ENCODE measurements around the gene SLC66A1.

SLC66A1 gene

DNA sequence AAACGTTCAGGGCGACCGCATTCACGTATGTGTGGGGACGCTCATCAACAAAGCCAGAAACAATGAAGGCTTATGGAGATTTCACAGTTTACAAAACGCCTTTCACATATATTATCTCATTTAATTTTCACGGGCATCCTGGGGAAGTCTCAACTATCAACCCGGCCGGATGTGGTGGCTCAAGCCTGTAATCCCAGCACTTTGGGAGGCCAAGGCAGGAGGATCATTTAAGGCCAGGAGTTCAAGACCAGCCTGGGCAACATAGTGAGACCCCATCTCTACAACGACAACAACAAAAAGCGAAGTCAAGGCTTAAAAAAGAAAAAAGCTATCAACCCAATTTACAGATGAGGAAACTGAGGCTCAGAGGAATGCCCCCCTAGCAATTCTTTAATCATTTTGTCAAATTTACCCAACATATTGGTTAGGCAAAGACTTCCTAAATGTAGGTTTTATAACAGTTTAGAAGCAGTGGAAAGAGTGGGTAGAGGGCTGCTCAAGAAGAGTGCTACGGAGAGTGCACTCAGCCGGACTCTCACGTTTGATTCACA is 28.3 kb downstream of the SLC66A1 start:
- Histone ChIP-seq H3K36me3 (replicated peaks; ENCODE audit: insufficient read depth, low read length) (no peaks in the 10 kb centered on the region), H3K9ac (ENCODE audit: low read length) (no peak overlapping the region), H3K4me1 (ENCODE audit: low read length) (no peaks in the 10 kb centered on the region), H3K4me2 (ENCODE audit: low read depth, low read length) (no peak overlapping the region), H2AFZ (ENCODE audit: low read length) (no peak overlapping the region), H3K9me3 (replicated peaks; ENCODE audit: insufficient read depth, low read length) (no peaks in the 10 kb centered on the region), H3K9me2 (replicated peaks; ENCODE audit: insufficient read depth, low read length) (no peaks in the 10 kb centered on the region), H4K20me1 (ENCODE audit: insufficient read depth, low read length) (no peaks in the 10 kb centered on the region), H3K4me3 (ENCODE audit: low read length) (no peak overlapping the region), H3K27me3 (replicated peaks; ENCODE audit: insufficient read depth, low read length) (no peaks in the 10 kb centered on the region), H3K27ac (ENCODE audit: low read length) (no peak overlapping the region), H3K79me2 (ENCODE audit: low read length) (no peaks in the 10 kb centered on the region), H3F3A (ENCODE audit: insufficient read depth, low read length) (no peaks in the 10 kb centered on the region)
- TF ChIP-seq EZH2 (optimal IDR thresholded peaks at IDR 0.05; ENCODE audit: low read depth, low read length) (no peak), EZH2phosphoT487 (IDR thresholded peaks at IDR 0.05; ENCODE audit: low read length) (no peak)
- TF ChIP-seq, protein P1, sequence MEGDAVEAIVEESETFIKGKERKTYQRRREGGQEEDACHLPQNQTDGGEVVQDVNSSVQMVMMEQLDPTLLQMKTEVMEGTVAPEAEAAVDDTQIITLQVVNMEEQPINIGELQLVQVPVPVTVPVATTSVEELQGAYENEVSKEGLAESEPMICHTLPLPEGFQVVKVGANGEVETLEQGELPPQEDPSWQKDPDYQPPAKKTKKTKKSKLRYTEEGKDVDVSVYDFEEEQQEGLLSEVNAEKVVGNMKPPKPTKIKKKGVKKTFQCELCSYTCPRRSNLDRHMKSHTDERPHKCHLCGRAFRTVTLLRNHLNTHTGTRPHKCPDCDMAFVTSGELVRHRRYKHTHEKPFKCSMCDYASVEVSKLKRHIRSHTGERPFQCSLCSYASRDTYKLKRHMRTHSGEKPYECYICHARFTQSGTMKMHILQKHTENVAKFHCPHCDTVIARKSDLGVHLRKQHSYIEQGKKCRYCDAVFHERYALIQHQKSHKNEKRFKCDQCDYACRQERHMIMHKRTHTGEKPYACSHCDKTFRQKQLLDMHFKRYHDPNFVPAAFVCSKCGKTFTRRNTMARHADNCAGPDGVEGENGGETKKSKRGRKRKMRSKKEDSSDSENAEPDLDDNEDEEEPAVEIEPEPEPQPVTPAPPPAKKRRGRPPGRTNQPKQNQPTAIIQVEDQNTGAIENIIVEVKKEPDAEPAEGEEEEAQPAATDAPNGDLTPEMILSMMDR (IDR thresholded peaks at IDR 0.05; ENCODE audit: low read length), result no peak
- DNase-seq, result no peak

- no peak overlapping the region for H3K4me3 ChIP-seq (ENCODE audit: low read length)
- TF ChIP-seq, protein P1 (IDR thresholded peaks at IDR 0.05; ENCODE audit: low read length), result peak; percentile 82
- no peak for TF ChIP-seq EZH2 (optimal IDR thresholded peaks at IDR 0.05; ENCODE audit: low read depth, low read length)
- no peaks in the 10 kb centered on the region for H3K27me3 ChIP-seq (replicated peaks; ENCODE audit: insufficient read depth, low read length)
- H3K36me3 ChIP-seq (replicated peaks; ENCODE audit: insufficient read depth, low read length), result no peaks in the 10 kb centered on the region
- no peaks in the 10 kb centered on the region for H3K9me2 ChIP-seq (replicated peaks; ENCODE audit: insufficient read depth, low read length)
- H3K27ac ChIP-seq (ENCODE audit: low read length), result no peak overlapping the region
- H3F3A ChIP-seq (ENCODE audit: insufficient read depth, low read length), result no peaks in the 10 kb centered on the region
- H3K79me2 ChIP-seq (ENCODE audit: low read length), result no peaks in the 10 kb centered on the region
- DNase-seq, result peak; percentile 69
- H2AFZ ChIP-seq (ENCODE audit: low read length), result no peak overlapping the region
- no peaks in the 10 kb centered on the region for H3K4me1 ChIP-seq (ENCODE audit: low read length)
- no peak overlapping the region for H3K9ac ChIP-seq (ENCODE audit: low read length)
- H3K4me2 ChIP-seq (ENCODE audit: low read depth, low read length), result no peak overlapping the region
- no peaks in the 10 kb centered on the region for H3K9me3 ChIP-seq (replicated peaks; ENCODE audit: insufficient read depth, low read length)
- no peaks in the 10 kb centered on the region for H4K20me1 ChIP-seq (ENCODE audit: insufficient read depth, low read length)
Measured at GRCh38 chr1:19341201-19342061, 29.3 kb downstream of the SLC66A1 start.

DNA sequence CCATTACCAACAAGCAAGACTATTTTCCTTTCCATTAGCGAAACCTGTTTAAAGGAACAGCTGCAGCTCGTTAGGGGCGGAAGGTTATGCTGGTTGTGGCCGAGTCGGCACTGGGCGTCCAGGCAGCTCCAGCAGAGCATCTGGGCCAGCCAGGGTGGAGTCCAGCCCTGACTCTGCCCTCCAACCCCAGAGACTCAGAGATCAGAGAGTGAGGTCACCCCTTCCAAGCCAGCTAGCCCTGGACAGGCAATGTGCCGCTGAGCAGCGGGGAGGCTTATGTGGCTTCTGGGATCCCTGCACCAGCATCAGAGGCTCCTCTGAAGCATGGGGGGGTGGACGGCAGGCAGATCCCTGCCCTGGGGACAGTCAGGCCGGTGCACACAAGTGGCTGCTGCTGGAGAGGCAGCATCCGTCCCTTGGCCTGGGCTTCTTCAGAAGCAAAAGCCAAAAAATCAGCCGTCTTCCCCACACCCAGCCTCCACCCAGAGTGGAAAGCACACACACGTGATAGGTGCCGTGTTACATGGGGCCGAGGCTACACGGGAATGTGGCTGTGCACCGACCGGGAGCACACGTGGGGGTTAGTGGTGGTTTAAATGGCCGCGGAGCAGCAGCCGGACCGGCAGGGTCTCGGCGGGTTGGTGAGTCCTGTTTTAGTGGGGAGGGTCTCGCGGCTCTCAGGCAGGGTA is 30.1 kb downstream of the SLC66A1 start:
- no peaks in the 10 kb centered on the region for H3K36me3 ChIP-seq (replicated peaks; ENCODE audit: insufficient read depth, low read length)
- H3K9me3 ChIP-seq (replicated peaks; ENCODE audit: insufficient read depth, low read length), result no peaks in the 10 kb centered on the region
- no peak overlapping the region for H3K27ac ChIP-seq (ENCODE audit: low read length)
- DNase-seq, result no peak
- H3K27me3 ChIP-seq (replicated peaks; ENCODE audit: insufficient read depth, low read length), result no peaks in the 10 kb centered on the region
- no peaks in the 10 kb centered on the region for H3K79me2 ChIP-seq (ENCODE audit: low read length)
- no peaks in the 10 kb centered on the region for H3F3A ChIP-seq (ENCODE audit: insufficient read depth, low read length)
- no peak overlapping the region for H3K4me2 ChIP-seq (ENCODE audit: low read depth, low read length)
- no peaks in the 10 kb centered on the region for H3K9me2 ChIP-seq (replicated peaks; ENCODE audit: insufficient read depth, low read length)
- no peaks in the 10 kb centered on the region for H4K20me1 ChIP-seq (ENCODE audit: insufficient read depth, low read length)
- no peak overlapping the region for H3K4me3 ChIP-seq (ENCODE audit: low read length)
- TF ChIP-seq EZH2phosphoT487 (IDR thresholded peaks at IDR 0.05; ENCODE audit: low read length), result no peak
- TF ChIP-seq, protein P1 (IDR thresholded peaks at IDR 0.05; ENCODE audit: low read length), result no peak
- no peaks in the 10 kb centered on the region for H3K4me1 ChIP-seq (ENCODE audit: low read length)
- no peak overlapping the region for H3K9ac ChIP-seq (ENCODE audit: low read length)
- no peak overlapping the region for H2AFZ ChIP-seq (ENCODE audit: low read length)

All from MM.1S (cell line).